Measurements from ENCODE around the gene HTR3A. TPM values are rescaled to one million over a fixed set of nuclear protein-coding genes. Genes with fewer than 3 reads are reported as not detected.

The HTR3A gene
- total RNA-seq, 4 donors from 2014 or later, result 0.42 to 1.8 (median 0.90) TPM

GRCh38 chr11:114016986-114017385, 42.1 kb downstream of the HTR3A start:
- peaks cover 0 to 25% (median 0%) of the 10 kb centered on the region in 4 donors for H3K27me3 ChIP-seq
- WGBS, result 88% methylated on average over 2 of the region's 2 CpGs
- DNase-seq (ENCODE audit: extremely low spot score), result no peak
- TF ChIP-seq EP300 (IDR thresholded peaks at IDR 0.05), result no peak
- TF ChIP-seq POLR2AphosphoS5 (IDR thresholded peaks at IDR 0.05), result no peak
- TF ChIP-seq POLR2A (IDR thresholded peaks at IDR 0.05; ENCODE audit: low read depth), result no peak
- no peaks in the 10 kb centered on the region for H3K4me1 ChIP-seq
- H3K4me3 ChIP-seq, result no peak overlapping the region
- H3K36me3 ChIP-seq, result no peaks in the 10 kb centered on the region
- no peak overlapping the region for H3K27ac ChIP-seq (replicated peaks in 1 of 4)
- H3K9me3 ChIP-seq, result no peaks in the 10 kb centered on the region
- intact Hi-C loops (cut with DNase I), result no loop called here

GRCh38 chr11:114017723-114018122, 42.8 kb downstream of the HTR3A start:
- intact Hi-C loops (cut with DNase I), result no loop called here
- no peaks in the 10 kb centered on the region for H3K4me1 ChIP-seq
- no peak for TF ChIP-seq POLR2AphosphoS5 (IDR thresholded peaks at IDR 0.05)
- TF ChIP-seq EP300 (IDR thresholded peaks at IDR 0.05), result no peak
- TF ChIP-seq CTCF (IDR thresholded peaks at IDR 0.05), result no peak
- TF ChIP-seq POLR2A (IDR thresholded peaks at IDR 0.05; ENCODE audit: low read depth), result no peak
- DNase-seq (ENCODE audit: extremely low spot score), result no peak
- no peaks in the 10 kb centered on the region for H3K36me3 ChIP-seq
- H3K27me3 ChIP-seq, result peaks cover 0 to 19% (median 0%) of the 10 kb centered on the region in 4 donors
- WGBS, result 50% methylated on average over 2 of the region's 2 CpGs
- no peak overlapping the region for H3K4me3 ChIP-seq
- H3K9me3 ChIP-seq, result no peaks in the 10 kb centered on the region
- no peak overlapping the region for H3K27ac ChIP-seq (replicated peaks in 1 of 4)

GRCh38 chr11:114019046-114019445, 44.1 kb downstream of the HTR3A start:
- WGBS, result 95% methylated on average over 3 of the region's 3 CpGs
- intact Hi-C loops (cut with DNase I), result no loop called here
- no peaks in the 10 kb centered on the region for H3K4me1 ChIP-seq
- DNase-seq (ENCODE audit: extremely low spot score), result no peak
- H3K4me3 ChIP-seq, result no peak overlapping the region
- no peak overlapping the region for H3K27ac ChIP-seq (replicated peaks in 1 of 4)
- peaks cover 0 to 6% (median 0%) of the 10 kb centered on the region in 4 donors for H3K27me3 ChIP-seq
- H3K36me3 ChIP-seq, result no peaks in the 10 kb centered on the region
- H3K9me3 ChIP-seq, result no peaks in the 10 kb centered on the region
- TF ChIP-seq EP300 (IDR thresholded peaks at IDR 0.05) (no peak), CTCF (IDR thresholded peaks at IDR 0.05) (no peak), POLR2AphosphoS5 (IDR thresholded peaks at IDR 0.05) (no peak), POLR2A (IDR thresholded peaks at IDR 0.05; ENCODE audit: low read depth) (no peak)

GRCh38 chr11:114019574-114019973, 44.7 kb downstream of the HTR3A start:
- TF ChIP-seq POLR2AphosphoS5 (IDR thresholded peaks at IDR 0.05) (no peak), POLR2A (IDR thresholded peaks at IDR 0.05; ENCODE audit: low read depth) (no peak), EP300 (IDR thresholded peaks at IDR 0.05) (no peak), CTCF (IDR thresholded peaks at IDR 0.05) (no peak)
- intact Hi-C loops (cut with DNase I), result no loop called here
- H3K9me3 ChIP-seq, result no peaks in the 10 kb centered on the region
- WGBS, result 64% methylated on average over 2 of the region's 5 CpGs
- H3K27me3 ChIP-seq, result peaks cover 0 to under 1% (median 0%) of the 10 kb centered on the region in 4 donors
- no peaks in the 10 kb centered on the region for H3K4me1 ChIP-seq
- no peak overlapping the region for H3K4me3 ChIP-seq
- no peak for DNase-seq (ENCODE audit: extremely low spot score)
- no peaks in the 10 kb centered on the region for H3K36me3 ChIP-seq
- H3K27ac ChIP-seq (replicated peaks in 1 of 4), result no peak overlapping the region

- Histone ChIP-seq H3K36me3 (no peaks in the 10 kb centered on the region), H3K9me3 (no peaks in the 10 kb centered on the region), H3K27me3 (peaks cover 0 to 31% (median 0%) of the 10 kb centered on the region in 4 donors), H3K27ac (replicated peaks in 1 of 4) (no peak overlapping the region), H3K4me3 (no peak overlapping the region), H3K4me1 (peaks cover 0 to 9% (median 6%) of the 10 kb centered on the region in 4 donors)
- no peak for DNase-seq (ENCODE audit: extremely low spot score)
- intact Hi-C loops (cut with DNase I), result no loop called here
- TF ChIP-seq EP300 (IDR thresholded peaks at IDR 0.05) (no peak), POLR2AphosphoS5 (IDR thresholded peaks at IDR 0.05) (no peak), POLR2A (IDR thresholded peaks at IDR 0.05; ENCODE audit: low read depth) (no peak)
- 53% methylated on average over 3 of the region's 3 CpGs for WGBS
Observed at GRCh38 chr11:114025329-114025907, 50.5 kb downstream of the HTR3A start.

All from esophagus muscularis mucosa (tissue), 4 donors.